GM18519 (cell line): ENCODE results near the gene SPATA33.
"Not testable (repeated sequence)": the region's sequence is repeated elsewhere in the genome, so short reads cannot be mapped to it uniquely, and the experiment has no call there.

Experiments used
- ATAC-seq: cut with Tn5 transposase; IDR thresholded peaks from one replicate; pipeline ENCODE4 v1.9.1; 2021; ENCODE audit warnings: mild to moderate bottlenecking, moderate library complexity; ENCODE audit not compliant: unreplicated experiment, low FRiP score

The SPATA33 gene

DNA sequence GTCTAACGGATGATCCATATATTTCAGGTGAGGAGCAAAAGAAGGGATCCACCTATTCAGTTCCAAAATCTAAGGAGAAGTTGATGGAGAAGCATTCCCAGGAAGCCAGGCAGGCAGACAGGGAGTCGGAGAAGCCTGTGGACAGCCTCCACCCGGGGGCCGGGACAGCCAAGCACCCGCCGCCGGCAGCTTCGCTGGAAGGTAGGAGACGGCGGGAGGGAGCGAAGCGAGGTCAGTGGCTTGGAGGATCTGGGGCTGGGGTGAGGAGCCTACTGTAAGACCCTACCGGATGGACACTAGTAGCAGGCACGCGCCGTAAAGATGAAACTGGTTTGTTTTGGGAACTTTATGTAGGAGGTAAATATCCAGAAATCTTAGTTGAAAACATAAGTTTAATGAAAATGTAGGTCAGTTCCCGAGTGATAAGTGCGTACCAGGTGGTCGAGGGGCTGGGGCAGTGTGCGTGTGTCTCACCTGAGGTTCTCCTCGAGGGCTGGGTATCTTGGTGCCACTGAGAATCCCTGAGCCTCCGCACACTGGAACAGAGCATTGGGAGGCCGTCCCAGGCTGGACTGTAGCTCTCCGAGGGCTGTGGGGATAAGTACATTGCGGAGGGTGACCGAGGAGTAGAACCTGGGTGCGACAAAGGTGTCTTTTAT lies 714 bp downstream of the SPATA33 start:
- no peak for ATAC-seq

DNA sequence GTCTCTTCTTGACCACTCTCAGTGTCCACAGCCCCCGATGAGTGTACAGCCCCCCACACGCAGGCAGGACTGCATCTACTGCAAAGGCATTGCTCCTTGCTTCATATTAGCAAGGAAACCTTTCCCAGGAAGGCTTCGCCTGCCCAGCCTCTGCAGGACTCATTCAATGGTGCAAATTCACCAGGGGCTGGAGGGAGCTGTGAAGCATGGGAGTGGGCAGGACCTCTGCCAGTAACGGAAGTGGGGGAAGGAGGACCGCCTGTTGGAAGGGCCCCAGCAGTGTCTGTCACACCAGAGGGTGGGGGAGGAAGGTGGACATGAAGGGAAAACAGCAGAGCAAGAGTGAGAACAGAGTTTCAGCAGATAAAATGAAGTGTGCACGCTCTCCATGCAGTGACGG lies 2.5 kb downstream of the SPATA33 start:
- no peak for ATAC-seq

DNA sequence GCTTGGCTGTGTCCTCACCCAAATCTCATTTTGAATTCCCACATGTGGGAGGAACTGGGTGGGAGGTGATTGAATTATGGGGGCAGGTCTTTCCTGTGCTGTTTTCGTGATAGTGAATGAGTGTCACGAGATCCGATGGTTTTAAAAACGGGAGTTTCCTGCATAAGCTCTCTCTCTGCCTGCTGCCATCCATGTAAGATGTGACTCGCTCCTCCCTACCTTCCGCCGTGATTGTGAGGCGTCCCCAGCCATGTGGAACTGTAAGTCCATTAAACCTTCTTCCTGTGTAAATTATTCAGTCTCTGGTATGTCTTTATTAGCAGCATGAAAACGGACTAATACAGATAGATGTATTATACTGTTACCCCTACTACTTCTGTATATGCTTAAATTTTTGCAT lies 3.6 kb downstream of the SPATA33 start:
- ATAC-seq = no peak

DNA sequence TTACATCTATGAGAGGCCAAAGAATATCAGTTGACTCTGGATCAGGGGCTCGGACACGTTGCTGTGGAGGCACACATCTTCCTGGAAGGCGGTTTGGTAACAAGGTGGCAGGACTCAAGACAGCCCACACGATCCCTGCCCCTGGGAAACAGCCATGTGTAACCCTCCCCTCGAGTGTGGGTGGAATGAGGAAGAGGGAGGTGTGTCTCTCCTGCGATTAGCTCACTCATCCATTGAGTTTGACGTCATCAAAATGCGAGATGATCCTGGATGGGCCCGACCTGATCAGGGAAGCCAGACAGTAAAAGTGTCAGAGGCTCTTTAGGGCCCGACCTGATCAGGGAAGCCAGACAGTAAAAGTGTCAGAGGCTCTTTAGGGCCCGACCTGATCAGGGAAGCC lies 6.6 kb downstream of the SPATA33 start:
- ATAC-seq = not testable (repeated sequence)

DNA sequence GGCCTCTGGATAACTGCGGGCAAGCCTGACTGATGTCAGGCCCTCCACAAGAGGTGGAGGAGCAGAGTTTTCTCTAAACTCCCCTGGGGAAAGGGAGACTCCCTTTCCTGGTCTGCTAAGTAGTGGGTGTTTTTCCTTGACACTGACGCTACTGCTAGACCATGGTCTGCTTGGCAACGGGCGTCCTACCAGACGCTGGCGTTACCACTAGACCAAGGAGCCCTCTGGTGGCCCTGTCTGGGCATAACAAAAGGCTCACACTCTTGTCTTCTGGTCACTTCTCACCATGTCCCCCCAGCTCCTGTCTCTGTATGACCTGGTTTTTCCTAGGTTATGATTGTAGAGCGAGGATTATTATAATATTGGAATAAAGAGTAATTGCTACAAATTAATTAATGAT lies 9.4 kb downstream of the SPATA33 start:
- not testable (repeated sequence) for ATAC-seq

DNA sequence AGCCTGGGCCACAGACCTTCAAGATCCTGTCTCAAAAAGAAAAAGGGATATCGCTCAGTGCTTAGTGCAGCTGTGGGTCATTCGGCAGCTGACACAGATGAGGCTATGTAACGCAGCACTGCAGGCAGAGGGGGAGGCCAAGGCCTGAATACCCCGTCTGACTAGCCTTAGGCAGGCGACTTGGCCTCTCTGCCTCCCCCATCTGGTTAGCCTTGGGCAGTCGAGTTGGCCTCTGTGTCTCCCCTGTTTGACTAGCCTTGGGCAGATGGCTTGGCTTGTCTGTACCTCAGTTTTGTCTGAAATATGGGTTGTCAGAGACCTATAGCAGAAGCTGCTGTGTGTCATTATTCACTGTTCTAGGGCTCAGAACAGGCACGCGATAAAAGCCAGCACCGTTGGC lies 10.0 kb downstream of the SPATA33 start:
- no peak for ATAC-seq

DNA sequence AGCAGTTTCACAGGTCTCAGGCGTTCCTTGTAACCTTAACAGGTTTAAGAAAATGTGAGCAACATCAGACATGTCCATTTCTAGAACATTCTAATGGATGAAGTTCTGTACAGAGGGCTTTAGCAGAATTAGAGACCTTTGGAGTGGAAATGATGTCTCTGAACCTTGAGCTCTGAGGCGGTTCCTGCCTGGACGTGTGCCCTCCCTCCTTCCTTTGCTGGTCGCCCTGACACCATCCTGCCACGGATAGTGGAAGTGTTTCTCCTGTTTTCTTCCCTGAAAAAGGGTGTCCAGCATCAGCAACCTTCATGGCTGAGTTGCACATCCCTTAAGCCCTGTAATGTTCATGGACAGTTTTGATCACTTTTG lies 11.1 kb downstream of the SPATA33 start:
- ATAC-seq = no peak

DNA sequence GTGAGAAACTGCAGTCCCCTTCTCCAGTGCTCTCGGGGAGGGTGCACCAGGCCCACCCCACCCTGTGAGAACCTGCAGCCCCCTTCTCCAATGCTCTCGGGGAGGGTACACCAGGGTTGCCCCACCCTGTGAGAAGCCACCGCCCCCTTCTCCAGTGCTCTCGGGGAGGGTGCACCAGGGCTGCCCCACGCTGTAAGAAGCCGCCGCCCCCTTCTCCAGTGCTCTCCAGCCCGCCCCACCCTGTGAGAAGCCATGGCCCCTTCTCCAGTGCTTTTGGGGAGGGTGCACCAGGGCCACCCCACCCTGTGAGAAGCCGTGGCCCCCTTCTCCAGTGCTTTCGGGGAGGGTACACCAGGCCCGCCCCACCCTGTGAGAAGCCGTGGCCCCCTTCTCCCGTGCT lies 12.1 kb downstream of the SPATA33 start:
- ATAC-seq = no peak

DNA sequence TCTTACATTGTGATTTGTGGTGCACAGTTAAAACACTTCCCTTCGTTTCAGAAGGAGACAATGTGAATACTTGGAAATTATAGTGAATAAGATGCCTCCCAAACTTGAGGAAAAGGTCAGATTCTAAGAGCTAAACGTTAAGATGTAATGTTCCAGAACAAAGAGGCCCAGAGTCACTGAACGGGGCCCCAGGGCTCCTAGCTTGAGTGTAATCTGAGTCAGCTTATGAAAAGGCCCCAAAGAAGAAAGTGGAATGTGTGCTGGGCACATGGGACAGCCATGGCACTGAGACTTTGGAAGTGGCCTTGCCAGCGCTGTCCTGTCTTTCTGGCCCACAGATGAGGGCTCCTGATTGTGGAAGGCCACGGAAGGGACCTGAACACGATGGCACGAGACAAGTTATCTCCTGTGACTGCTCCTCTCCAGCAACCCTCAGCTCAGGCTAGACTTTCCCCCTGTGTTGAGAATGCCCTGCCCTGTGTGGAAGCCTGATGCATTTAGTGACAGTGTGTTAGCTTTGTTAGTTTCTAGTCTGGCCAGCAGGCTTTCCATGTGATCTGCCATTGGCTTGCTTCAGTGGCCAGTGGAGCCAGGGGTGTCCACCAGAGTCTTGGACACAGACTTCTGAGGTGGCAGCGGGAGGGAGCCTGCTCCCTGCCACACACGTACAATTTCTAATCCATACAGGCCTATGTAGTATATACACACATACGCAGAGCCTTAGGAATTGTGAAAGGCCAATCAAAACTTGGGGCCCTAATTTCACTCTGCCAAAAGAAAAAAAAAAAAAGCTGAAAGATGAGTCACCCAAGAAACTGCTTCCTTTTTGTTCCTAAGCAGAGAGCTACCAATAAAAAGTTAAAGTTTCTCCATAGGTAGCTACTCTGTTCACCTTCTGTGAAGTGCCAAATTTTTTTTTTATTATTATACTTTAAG lies 13.1 kb downstream of the SPATA33 start:
- no peak for ATAC-seq

DNA sequence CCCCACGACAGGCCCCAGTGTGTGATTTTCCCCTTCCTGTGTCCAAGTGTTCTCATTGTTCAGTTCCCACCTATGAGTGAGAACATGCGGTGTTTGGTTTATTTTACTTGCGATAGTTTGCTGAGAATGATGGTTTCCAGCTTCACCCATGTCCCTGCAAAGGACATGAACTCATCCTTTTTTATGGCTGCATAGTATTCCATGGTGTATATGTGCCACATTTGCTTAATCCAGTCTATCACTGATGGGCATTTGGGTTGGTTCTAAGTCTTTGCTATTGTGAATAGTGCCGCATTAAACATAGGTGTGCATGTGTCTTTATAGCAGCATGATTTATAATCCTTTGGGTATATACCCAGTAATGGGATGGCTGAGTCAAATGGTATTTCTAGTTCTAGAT lies 13.9 kb downstream of the SPATA33 start:
- ATAC-seq = not testable (repeated sequence)

DNA sequence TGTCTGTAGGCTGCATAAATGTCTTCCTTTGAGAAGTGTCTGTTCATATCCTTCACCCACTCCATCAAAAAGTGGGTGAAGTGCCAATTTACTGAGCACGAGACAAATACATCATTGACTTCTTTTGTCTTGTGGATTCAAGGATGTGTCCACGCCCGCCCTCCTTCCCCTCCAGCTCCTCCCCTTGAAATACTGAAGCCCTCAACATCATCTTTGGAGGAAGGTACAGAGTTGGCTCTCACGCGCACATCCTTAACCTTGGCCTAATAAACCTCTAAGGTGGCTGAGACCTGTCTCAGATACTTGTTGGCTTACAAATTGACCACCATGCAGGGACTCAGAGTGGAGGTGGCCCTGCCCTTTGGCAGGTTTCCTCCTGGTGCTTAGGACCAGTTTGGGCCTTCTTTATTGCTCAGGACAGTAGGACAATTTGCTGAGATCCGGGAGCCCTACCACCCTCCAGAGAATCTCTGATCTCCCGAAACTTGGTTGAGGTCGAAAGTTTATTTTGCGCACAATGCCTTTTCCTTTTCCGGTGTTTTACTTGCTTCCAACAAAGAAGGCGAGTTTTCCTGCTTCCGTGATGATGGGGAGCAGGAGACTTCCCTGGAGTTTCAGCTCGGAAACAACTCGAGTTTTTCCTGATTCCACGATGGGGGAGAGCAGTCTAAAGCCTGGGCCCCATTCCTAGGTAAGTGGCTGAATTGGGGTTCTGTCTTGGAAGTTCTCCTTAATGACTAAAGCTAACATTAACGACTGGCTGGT lies 14.7 kb downstream of the SPATA33 start:
- no peak for ATAC-seq

DNA sequence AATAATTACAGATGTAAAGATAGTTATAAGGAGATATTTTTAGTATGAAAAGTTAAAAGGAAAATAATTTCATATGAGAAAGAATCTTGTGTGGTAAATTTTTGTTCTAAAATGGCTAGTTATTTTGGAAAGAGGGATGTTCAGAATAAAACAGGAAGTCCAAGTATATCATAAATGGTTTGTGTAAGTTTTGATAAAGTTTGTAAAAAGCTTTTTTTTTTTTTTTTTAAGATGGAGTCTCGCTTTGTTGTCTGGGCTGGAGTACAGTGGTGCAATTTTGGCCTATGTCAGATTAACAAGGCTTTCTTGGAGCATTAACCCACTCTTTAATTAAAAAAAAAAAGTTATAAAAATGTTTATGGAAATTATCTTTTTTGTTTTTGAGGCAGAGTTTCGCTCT lies 20.6 kb downstream of the SPATA33 start:
- ATAC-seq = no peak

DNA sequence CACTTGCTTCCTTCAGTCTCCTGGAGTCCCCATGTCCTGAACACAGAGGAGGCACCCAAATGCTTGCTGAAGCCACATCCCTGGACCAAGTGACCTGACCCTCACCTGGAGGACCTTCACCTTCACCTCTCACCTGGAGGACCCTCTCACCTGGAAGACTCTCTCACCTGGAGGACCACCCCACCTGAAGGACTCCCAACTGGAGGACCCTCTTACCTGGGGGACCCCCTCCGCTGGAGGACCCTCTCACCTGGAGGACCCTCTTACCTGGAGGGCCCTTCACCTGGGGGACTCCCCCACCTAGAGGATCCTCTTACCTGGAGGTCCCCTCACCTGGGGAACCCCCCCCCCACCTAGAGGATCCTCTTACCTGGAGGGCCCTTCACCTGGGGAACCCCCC lies 28.3 kb downstream of the SPATA33 start:
- no peak for ATAC-seq

DNA sequence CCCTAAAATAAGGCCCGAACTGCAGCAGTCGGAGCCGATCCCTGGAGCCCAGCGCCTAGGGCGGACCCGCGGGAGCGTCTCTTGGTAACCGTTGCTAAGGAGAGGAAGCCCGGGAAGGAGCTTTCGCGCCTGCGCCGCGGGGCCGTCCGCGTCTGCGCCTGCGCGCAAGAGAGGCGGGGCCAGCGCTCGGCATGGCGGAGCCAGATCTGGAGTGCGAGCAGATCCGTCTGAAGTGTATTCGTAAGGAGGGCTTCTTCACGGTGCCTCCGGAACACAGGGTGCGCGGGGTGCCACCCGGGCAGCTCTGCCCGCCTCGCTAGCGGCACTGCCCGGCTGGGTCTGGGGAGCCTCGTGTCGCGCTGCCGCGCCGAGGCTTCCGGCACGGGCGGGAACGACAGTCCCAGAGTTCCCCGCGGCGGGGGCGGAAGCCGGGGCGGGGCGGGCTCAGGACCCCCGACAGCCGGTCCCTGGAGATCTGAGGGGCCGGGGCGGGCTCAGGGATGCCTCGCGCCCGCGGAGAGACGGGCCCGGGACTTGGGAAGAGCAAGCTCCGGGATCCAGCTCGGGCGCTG lies 29.0 kb downstream of the SPATA33 start, which contains the start of gene CDK10:
TSS of gene CDK10 (plus strand) at position 170 of the 572 bp plus-strand sequence. CDS start at position 192, 22 bp downstream.
- peak; percentile 75 for ATAC-seq

DNA sequence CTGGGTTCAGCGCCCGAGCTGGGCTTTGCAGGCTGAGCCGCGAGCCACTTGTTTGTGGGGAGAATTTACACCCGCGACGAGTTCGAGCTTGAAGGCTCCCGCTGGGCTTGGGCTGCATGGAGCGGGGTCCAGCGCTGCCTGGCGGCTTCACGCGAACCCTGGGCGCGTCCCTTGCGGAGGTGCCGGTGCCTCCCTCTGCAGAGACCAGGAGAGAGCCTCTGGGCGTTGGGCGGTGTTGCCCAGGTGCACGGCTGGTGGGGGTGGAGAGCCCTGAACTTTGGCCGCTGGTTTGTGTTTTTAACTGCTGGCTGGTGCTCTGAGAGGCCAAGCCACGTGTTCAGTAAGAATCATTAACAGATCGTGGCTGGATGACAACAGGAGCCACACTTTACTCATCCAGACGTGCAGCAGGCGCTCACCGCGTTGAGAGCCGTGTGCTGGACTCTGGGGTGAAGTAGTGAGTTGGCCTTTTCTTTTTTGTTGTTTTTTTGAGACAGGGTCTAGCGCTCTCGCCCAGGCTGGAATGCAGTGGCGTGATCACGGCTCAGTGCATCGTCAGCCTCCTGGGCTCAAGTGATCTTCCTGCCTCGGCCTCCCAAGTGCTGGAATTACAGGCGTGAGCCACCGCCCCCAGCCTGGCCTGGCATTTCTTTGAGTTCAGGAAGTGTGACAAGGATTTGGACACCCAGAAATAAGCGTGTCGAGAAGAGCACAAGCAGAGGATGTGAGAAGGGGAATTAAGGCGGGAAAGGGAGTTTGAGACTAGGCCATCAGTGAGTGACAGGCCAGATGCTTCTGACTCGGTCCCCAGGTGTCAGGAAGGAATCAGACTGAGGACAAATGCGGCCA lies 29.7 kb downstream of the SPATA33 start:
- ATAC-seq = peak; percentile 7

DNA sequence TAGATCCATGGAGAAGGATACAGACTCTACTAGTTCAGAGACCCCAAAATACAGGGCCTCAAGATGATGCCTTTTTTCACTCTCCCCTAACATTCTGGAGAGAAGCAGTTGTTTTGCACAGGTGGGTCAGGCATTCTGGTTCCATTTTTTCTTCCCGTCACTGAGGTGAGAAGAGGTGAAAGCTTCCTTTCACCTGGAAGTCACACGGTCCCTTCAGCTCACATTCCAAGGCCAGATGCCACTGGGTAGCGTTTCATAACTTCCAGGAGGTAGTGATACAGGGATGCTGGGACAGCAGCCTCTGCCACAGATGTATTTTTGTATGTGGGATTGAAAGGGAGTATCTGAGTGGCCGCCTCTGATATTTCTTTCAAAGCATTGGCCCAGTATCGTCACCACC lies 30.8 kb downstream of the SPATA33 start:
- no peak for ATAC-seq

DNA sequence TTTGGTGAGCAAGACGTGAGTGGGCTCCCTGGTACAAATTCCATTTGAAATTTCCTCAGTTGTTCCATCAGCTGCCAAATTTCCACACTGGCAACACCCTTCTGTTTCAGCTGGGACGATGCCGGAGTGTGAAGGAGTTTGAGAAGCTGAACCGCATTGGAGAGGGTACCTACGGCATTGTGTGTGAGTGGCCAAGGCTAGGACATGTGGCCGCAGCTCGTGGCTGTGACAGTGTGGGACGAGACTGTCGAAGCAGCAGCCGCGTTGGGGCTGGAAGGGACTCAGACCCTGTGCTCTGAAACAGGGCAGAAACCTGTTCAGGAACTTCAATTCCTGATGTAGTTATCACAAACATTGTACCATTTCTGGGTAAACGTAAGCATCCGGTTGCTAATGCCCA lies 31.5 kb downstream of the SPATA33 start:
- ATAC-seq = no peak

DNA sequence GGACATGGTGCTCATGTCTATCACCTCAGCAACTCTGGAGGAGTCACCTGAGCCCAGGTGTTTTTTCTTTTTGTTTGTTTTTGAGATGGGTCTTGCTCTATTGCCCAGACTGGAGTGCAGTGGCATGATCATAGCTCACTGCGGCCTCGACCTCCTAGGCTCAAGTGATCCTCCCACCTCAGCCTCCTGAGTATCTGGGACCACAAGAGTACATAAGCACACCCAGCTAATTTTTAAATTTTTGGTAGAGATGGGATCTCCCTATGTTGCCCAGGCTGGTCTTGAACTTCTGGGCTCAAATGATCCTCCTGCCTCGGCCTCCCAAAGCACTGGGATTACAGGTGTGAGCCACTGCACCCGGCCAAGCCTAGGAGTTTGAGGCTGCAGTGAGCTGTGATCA lies 32.0 kb downstream of the SPATA33 start:
- ATAC-seq = not testable (repeated sequence)

DNA sequence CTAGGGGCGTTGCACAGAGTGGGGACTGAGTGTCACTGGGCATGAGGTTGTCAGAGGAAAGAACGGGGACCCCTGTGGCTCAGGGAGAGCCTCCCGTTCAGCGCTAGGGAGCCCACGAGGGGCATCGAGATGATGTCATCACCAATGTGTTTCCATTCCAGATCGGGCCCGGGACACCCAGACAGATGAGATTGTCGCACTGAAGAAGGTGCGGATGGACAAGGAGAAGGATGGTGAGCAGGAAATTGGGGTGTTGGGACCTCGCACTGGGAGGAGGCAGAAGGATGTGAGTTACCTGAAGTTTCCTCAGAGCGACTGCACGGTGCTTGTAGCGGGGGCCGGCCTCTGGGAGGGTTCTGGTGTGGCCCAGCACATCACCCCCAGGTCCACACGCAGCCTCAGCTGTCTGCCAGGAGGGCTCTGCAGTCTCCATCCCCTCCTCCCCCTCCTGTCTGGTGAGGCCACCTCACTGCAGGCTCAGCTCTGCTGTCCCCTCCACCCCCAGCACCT lies 32.8 kb downstream of the SPATA33 start:
- ATAC-seq = no peak
